ENCODE results near the gene GRWD1. TPM values are rescaled to one million over a fixed set of nuclear protein-coding genes. Genes with fewer than 3 reads are reported as not detected.

Gene GRWD1
- total and polyA plus RNA-seq, 2 of the 13 experiments (the other 11 are each of a cell fraction or from before 2014, with no cell fraction given): 10.8 to 46.6 TPM

DNA sequence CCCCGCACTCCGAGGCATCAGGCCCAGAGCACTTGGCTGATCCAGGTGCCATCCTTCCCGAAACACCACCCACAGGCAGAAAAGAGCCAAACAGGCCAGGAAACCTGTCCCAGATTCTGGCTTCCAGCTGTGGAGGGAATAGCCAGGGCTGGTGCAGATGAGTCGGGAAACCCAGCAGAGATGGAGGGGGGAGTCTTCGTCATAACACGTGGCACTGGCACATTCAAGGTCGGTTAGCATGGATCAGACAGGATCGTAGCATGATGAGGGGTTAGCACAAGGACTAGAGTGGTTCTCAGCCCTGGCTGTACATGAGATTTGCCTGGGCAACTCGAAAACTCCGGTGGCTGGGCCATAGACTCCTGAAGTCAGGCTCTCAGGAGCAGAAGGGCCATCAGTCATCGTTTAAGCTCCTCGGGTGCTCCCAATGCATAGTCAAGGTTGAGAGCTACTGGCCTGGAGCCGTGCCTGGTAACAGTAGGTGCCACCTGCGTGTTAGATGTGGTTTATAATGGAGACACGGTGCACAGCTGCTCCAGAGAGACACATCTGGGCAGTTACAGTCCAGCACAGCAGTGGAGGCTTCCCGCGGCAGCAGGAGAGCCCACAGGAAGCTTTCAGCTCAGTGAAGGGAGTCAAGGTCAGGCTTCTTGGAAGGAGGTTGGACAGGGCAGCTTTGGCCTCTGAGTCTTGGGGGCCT is 29.7 kb downstream of the GRWD1 start:
- H3K4me1 ChIP-seq (ENCODE audit: insufficient read depth, low read length): peaks cover 6% of the 10 kb centered on the region; the same call in 1 of the 2 replicates
- H3K27me3 ChIP-seq (ENCODE audit: control insufficient read depth in 1 of 2, insufficient read depth in 2 of 2, low read length in 2 of 2): no peaks in the 10 kb centered on the region
- intact Hi-C loops (cut with micrococcal nuclease; ENCODE audit: unreplicated experiment) (no loop called here), in situ Hi-C loops (cut with HindIII; ENCODE audit: extremely low pct_ligation_motif_present, low pct_unique_long_range_greater_than_20kb) (no loop called here)
- H4K20me1 ChIP-seq (ENCODE audit: insufficient read depth, low read length): no peaks in the 10 kb centered on the region
- no peak overlapping the region for H3K4me3 ChIP-seq (replicated peaks in 1 of 3; ENCODE audit: insufficient read depth in 1 of 3, low read depth in 2 of 3, low read length in 3 of 3)
- BruUV-seq (replicated peaks): no TSS peak
- DNase-seq (ENCODE audit: low spot score) (no peak), FAIRE-seq (no peak), ATAC-seq (no peak)
- ChIA-PET CTCF (ENCODE audit: low intra/inter-chr PET ratio, low total read pairs) (no interaction called here), POLR2A (no interaction called here)
- H3K9ac ChIP-seq (ENCODE audit: insufficient read depth, low read depth, low read length): no peak overlapping the region
- WGBS (ENCODE audit: low lambda C conversion rate): 97% methylated on average over 9 of the region's 17 CpGs
- H2AFZ ChIP-seq (ENCODE audit: low read length): no peak overlapping the region
- H3K79me2 ChIP-seq (ENCODE audit: insufficient read depth, low read length): no peaks in the 10 kb centered on the region
- H3K4me2 ChIP-seq (ENCODE audit: low read depth, low read length): no peak overlapping the region
- H3K27ac ChIP-seq (ENCODE audit: extremely low read length, insufficient read depth, low read length): no peak overlapping the region
- peaks cover 28 to 58% of the 10 kb centered on the region in 2 experiments; a peak in 4 of 5 replicates for H3K36me3 ChIP-seq (replicated peaks in 1 of 2; ENCODE audit: control insufficient read depth in 1 of 2, insufficient read depth in 2 of 2, low read length in 2 of 2)
- H3K9me3 ChIP-seq (ENCODE audit: low read length): no peaks in the 10 kb centered on the region
- TF ChIP-seq ZNF777 (CRISPR knock-in tag; IDR thresholded peaks at IDR 0.05) (no peak), ZSCAN30 (CRISPR knock-in tag; IDR thresholded peaks at IDR 0.05) (no peak), THAP11 (CRISPR knock-in tag; IDR thresholded peaks at IDR 0.05) (no peak), ATF7 (IDR thresholded peaks at IDR 0.05) (no peak), ATF7 (CRISPR knock-in tag; IDR thresholded peaks at IDR 0.05) (no peak), ZSCAN31 (CRISPR knock-in tag; IDR thresholded peaks at IDR 0.05; ENCODE audit: low read depth) (no peak), MYNN (CRISPR knock-in tag; IDR thresholded peaks at IDR 0.05; ENCODE audit: low read depth) (no peak), PPARG (CRISPR knock-in tag; conservative IDR thresholded peaks at IDR 0.05) (no peak), TMF1 (CRISPR knock-in tag; IDR thresholded peaks at IDR 0.05; ENCODE audit: low read depth) (no peak), KDM5B (CRISPR knock-in tag; IDR thresholded peaks at IDR 0.05; ENCODE audit: borderline replicate concordance) (no peak), RFXANK (CRISPR knock-in tag; IDR thresholded peaks at IDR 0.05) (no peak), RNF2 (conservative IDR thresholded peaks at IDR 0.05; ENCODE audit: low read depth) (no peak), YEATS4 (CRISPR knock-in tag; IDR thresholded peaks at IDR 0.05; ENCODE audit: borderline replicate concordance) (no peak), PHF20 (CRISPR knock-in tag; IDR thresholded peaks at IDR 0.05) (no peak), GABPA (IDR thresholded peaks at IDR 0.05; ENCODE audit: low read depth, low read length) (no peak), GABPA (CRISPR knock-in tag; IDR thresholded peaks at IDR 0.05; ENCODE audit: low read depth) (no peak), ZNF678 (CRISPR knock-in tag; IDR thresholded peaks at IDR 0.05) (no peak)
- TF ChIP-seq, protein P1, sequence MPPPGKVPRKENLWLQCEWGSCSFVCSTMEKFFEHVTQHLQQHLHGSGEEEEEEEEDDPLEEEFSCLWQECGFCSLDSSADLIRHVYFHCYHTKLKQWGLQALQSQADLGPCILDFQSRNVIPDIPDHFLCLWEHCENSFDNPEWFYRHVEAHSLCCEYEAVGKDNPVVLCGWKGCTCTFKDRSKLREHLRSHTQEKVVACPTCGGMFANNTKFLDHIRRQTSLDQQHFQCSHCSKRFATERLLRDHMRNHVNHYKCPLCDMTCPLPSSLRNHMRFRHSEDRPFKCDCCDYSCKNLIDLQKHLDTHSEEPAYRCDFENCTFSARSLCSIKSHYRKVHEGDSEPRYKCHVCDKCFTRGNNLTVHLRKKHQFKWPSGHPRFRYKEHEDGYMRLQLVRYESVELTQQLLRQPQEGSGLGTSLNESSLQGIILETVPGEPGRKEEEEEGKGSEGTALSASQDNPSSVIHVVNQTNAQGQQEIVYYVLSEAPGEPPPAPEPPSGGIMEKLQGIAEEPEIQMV (CRISPR knock-in tag; IDR thresholded peaks at IDR 0.05; ENCODE audit: low read depth): no peak
- TF ChIP-seq, protein P2, sequence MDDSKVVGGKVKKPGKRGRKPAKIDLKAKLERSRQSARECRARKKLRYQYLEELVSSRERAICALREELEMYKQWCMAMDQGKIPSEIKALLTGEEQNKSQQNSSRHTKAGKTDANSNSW (CRISPR knock-in tag; IDR thresholded peaks at IDR 0.05; ENCODE audit: borderline replicate concordance): no peak
- TF ChIP-seq, protein P3, sequence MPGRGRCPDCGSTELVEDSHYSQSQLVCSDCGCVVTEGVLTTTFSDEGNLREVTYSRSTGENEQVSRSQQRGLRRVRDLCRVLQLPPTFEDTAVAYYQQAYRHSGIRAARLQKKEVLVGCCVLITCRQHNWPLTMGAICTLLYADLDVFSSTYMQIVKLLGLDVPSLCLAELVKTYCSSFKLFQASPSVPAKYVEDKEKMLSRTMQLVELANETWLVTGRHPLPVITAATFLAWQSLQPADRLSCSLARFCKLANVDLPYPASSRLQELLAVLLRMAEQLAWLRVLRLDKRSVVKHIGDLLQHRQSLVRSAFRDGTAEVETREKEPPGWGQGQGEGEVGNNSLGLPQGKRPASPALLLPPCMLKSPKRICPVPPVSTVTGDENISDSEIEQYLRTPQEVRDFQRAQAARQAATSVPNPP (CRISPR knock-in tag; IDR thresholded peaks at IDR 0.05): no peak
- TF ChIP-seq, protein P4, sequence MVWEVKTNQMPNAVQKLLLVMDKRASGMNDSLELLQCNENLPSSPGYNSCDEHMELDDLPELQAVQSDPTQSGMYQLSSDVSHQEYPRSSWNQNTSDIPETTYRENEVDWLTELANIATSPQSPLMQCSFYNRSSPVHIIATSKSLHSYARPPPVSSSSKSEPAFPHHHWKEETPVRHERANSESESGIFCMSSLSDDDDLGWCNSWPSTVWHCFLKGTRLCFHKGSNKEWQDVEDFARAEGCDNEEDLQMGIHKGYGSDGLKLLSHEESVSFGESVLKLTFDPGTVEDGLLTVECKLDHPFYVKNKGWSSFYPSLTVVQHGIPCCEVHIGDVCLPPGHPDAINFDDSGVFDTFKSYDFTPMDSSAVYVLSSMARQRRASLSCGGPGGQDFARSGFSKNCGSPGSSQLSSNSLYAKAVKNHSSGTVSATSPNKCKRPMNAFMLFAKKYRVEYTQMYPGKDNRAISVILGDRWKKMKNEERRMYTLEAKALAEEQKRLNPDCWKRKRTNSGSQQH (CRISPR knock-in tag; IDR thresholded peaks at IDR 0.05; ENCODE audit: low read depth): no peak

Data from HepG2 (cell line).